IMR-90 (cell line): Measurements from ENCODE around the gene NLGN2. TPM values are rescaled to one million over a fixed set of nuclear protein-coding genes. Genes with fewer than 3 reads are reported as not detected.

ENCODE experiments used
- ATAC-seq: fragments of 200-7000 bp; cut with Tn5 transposase; 2 replicates; pipeline ENCODE4 v1.9.1; 2020; ENCODE audit warnings: low read depth, mild to moderate bottlenecking, moderate library complexity
- Bru-seq: library from RNA; stranded (reverse); fragments of 400-500 nt; gene quantifications from one replicate; lab custom pipeline; 2021; lab: Mats Ljungman, UMichigan
- BruChase-seq, 2 experiments: library from RNA; stranded (reverse); fragments of 400-500 nt; gene quantifications; one replicate each; lab custom pipeline; 2021; lab: Mats Ljungman, UMichigan
- BruUV-seq: library from RNA; stranded (reverse); fragments of 400-500 nt; replicated peaks from 2 replicates; lab custom pipeline; 2021; lab: Mats Ljungman, UMichigan
- CTCF ChIA-PET: fragments of 300-600 bp; formaldehyde crosslinking; extraction: SDS; loops from one replicate; lab custom pipeline; 2021; ENCODE audit warnings: antibody characterized with exemption; lab: Yijun Ruan, JAX
- POLR2A ChIA-PET: fragments of 300-600 bp; sonication (Branson Sonifier 250); formaldehyde crosslinking; loops from one replicate; lab custom pipeline; 2022; ENCODE audit warnings: antibody characterized with exemption; ENCODE audit not compliant: unreplicated experiment; lab: Charles Lee
- DNase-seq: peaks from one replicate; pipeline ENCODE4 v3.0.0; 2013
- H2AFZ ChIP-seq: replicated peaks from 2 replicates; pipeline ENCODE3; 2013; ENCODE audit warnings: low read length, mild to moderate bottlenecking; ENCODE audit not compliant: poor library complexity
- H2AK5ac ChIP-seq: 2 replicates; pipeline ENCODE4 v1.6.1; 2013; ENCODE audit warnings: low read depth, low read length, inconsistent platforms
- H2AK9ac ChIP-seq: replicated peaks from 2 replicates; pipeline ENCODE3; 2013; ENCODE audit warnings: mild to moderate bottlenecking, low read depth, low read length, moderate library complexity; ENCODE audit not compliant: poor library complexity
- H2BK120ac ChIP-seq: 2 replicates; pipeline ENCODE4 v1.6.1; 2013; ENCODE audit warnings: low read depth, low read length, inconsistent platforms
- H2BK15ac ChIP-seq: 3 replicates; pipeline ENCODE4 v1.6.1; 2013; ENCODE audit warnings: low read depth, low read length, inconsistent platforms
- H2BK20ac ChIP-seq: 2 replicates; pipeline ENCODE4 v1.6.1; 2013; ENCODE audit warnings: low read depth, mild to moderate bottlenecking, inconsistent platforms, low read length, moderate library complexity
- H2BK5ac ChIP-seq: 2 replicates; pipeline ENCODE4 v1.6.1; 2013; ENCODE audit warnings: mild to moderate bottlenecking, low read depth, low read length, inconsistent platforms; ENCODE audit not compliant: poor library complexity, severe bottlenecking
- H3K14ac ChIP-seq: replicated peaks from 2 replicates; pipeline ENCODE4 v1.6.1; 2013; ENCODE audit warnings: low read depth, low read length, inconsistent platforms
- H3K18ac ChIP-seq: 2 replicates; pipeline ENCODE4 v1.6.1; 2013; ENCODE audit warnings: low read depth, low read length, control low read depth
- H3K23ac ChIP-seq: 2 replicates; pipeline ENCODE4 v1.6.1; 2013; ENCODE audit warnings: low read depth, low read length, inconsistent platforms
- H3K27ac ChIP-seq: 2 replicates; pipeline ENCODE4 v1.5.1; 2013; ENCODE audit warnings: mild to moderate bottlenecking, control low read depth, low read length; ENCODE audit not compliant: insufficient read depth
- H3K27me3 ChIP-seq: 2 replicates; pipeline ENCODE4 v1.6.1; 2013; ENCODE audit warnings: low read length; ENCODE audit not compliant: control insufficient read depth, insufficient read depth
- H3K36me3 ChIP-seq: 2 replicates; pipeline ENCODE4 v1.6.1; 2013; ENCODE audit warnings: low read length, mixed read lengths; ENCODE audit not compliant: control insufficient read depth, insufficient read depth
- H3K4ac ChIP-seq: 2 replicates; pipeline ENCODE4 v1.6.1; 2013; ENCODE audit warnings: low read depth, low read length, inconsistent platforms
- H3K4me1 ChIP-seq: 2 replicates; pipeline ENCODE4 v1.6.1; 2013; ENCODE audit warnings: low read length, mixed read lengths; ENCODE audit not compliant: control insufficient read depth, insufficient read depth
- H3K4me2 ChIP-seq: 2 replicates; pipeline ENCODE4 v1.6.1; 2013; ENCODE audit warnings: low read depth, mild to moderate bottlenecking, control low read depth, low read length, moderate library complexity
- H3K4me3 ChIP-seq: 2 replicates; pipeline ENCODE4 v1.5.1; 2013; ENCODE audit warnings: low read depth, mild to moderate bottlenecking, control low read depth, low read length, moderate library complexity; ENCODE audit not compliant: insufficient read depth
- H3K56ac ChIP-seq: 2 replicates; pipeline ENCODE4 v1.6.1; 2013; ENCODE audit warnings: low read length, inconsistent platforms; ENCODE audit not compliant: insufficient read depth; ENCODE audit errors: extremely low read depth
- H3K79me1 ChIP-seq, 2 experiments: 2 replicates each; pipeline ENCODE4 v1.6.1; 2013; ENCODE audit warnings: low read length in 2 of 2, inconsistent platforms in 1 of 2, low read depth in 1 of 2
- H3K9ac ChIP-seq: 2 replicates; pipeline ENCODE4 v1.6.1; 2013; ENCODE audit warnings: low read depth, low read length, control low read depth
- H3K9me1 ChIP-seq: 2 replicates; pipeline ENCODE4 v1.6.1; 2013; ENCODE audit warnings: low read length, inconsistent platforms; ENCODE audit not compliant: insufficient read depth
- H3K9me3 ChIP-seq: 2 replicates; pipeline ENCODE4 v1.6.1; 2013; ENCODE audit warnings: low read length; ENCODE audit not compliant: control insufficient read depth, insufficient read depth
- H4K20me1 ChIP-seq: 2 replicates; pipeline ENCODE4 v1.6.1; 2013; ENCODE audit warnings: low read length, inconsistent platforms; ENCODE audit not compliant: insufficient read depth
- H4K5ac ChIP-seq: 2 replicates; pipeline ENCODE4 v1.6.1; 2013; ENCODE audit warnings: mild to moderate bottlenecking, low read depth, low read length, control low read depth
- H4K8ac ChIP-seq, 2 experiments: 2 replicates each; pipeline ENCODE4 v1.6.1; 2013; ENCODE audit warnings: low read depth in 2 of 2, low read length in 2 of 2, control low read depth in 1 of 2, inconsistent platforms in 1 of 2
- H4K91ac ChIP-seq: 2 replicates; pipeline ENCODE4 v1.6.1; 2013; ENCODE audit warnings: low read depth, low read length, inconsistent platforms; ENCODE audit not compliant: insufficient read depth
- BHLHE40 ChIP-seq: fragments of 150-350 bp; IDR thresholded peaks from 2 replicates; pipeline ENCODE4 v1.6.1; 2016; ENCODE audit warnings: mild to moderate bottlenecking, low read depth, low read length
- CEBPB ChIP-seq: IDR thresholded peaks from 2 replicates; pipeline ENCODE4 v1.6.1; 2012; ENCODE audit warnings: low read depth, low read length, improper control_type of control experiment
- CHD1 ChIP-seq: IDR thresholded peaks from 2 replicates; pipeline ENCODE4 v1.6.1; 2012; ENCODE audit warnings: low read depth, low read length, improper control_type of control experiment
- CTCF ChIP-seq: conservative IDR thresholded peaks from 2 replicates; pipeline ENCODE4 v1.5.1; 2012; ENCODE audit warnings: mild to moderate bottlenecking, low read depth, low read length, improper control_type of control experiment
- ELK1 ChIP-seq: fragments of 150-350 bp; IDR thresholded peaks from 2 replicates; pipeline ENCODE4 v1.6.1; 2016; ENCODE audit warnings: low read depth, mild to moderate bottlenecking, low read length, moderate library complexity, borderline replicate concordance
- MXI1 ChIP-seq: IDR thresholded peaks from 2 replicates; pipeline ENCODE4 v1.6.1; 2012; ENCODE audit warnings: low read depth, mild to moderate bottlenecking, low read length, moderate library complexity, borderline replicate concordance
- POLR2A ChIP-seq: IDR thresholded peaks from 2 replicates; pipeline ENCODE4 v1.6.1; 2012; ENCODE audit warnings: mild to moderate bottlenecking, low read depth, low read length
- RAD21 ChIP-seq: IDR thresholded peaks from 2 replicates; pipeline ENCODE4 v1.6.1; 2012; ENCODE audit warnings: low read length, improper control_type of control experiment
- RFX5 ChIP-seq: IDR thresholded peaks from 2 replicates; pipeline ENCODE4 v1.8.0; 2012; ENCODE audit warnings: low read depth, mild to moderate bottlenecking, low read length, moderate library complexity
- SMC3 ChIP-seq: fragments of 150-350 bp; IDR thresholded peaks from 2 replicates; pipeline ENCODE4 v1.6.1; 2016; ENCODE audit warnings: low read depth, mild to moderate bottlenecking, antibody characterized with exemption, low read length, moderate library complexity
- USF2 ChIP-seq: fragments of 150-350 bp; IDR thresholded peaks from 2 replicates; pipeline ENCODE4 v1.6.1; 2017; ENCODE audit warnings: mild to moderate bottlenecking, antibody characterized with exemption, low read length, low read depth
- WGBS, 2 experiments: methylation state at CpG; one replicate each; pipeline versions ENCODE4 v1.1.5 to v1.1.7; 2013; ENCODE audit warnings: missing lambda C conversion rate in 2 of 2; ENCODE audit not compliant: insufficient read length in 1 of 2; ENCODE audit errors: extremely low coverage in 2 of 2; 5-methylcytosine and 5-hydroxymethylcytosine counted together
- dilution Hi-C: fragments of 300-500 bp; cut with HindIII; formaldehyde crosslinking; loops from one replicate; pipeline ENCODE4 v1.14.3; 2018; ENCODE audit warnings: low sequenced_read_pairs; ENCODE audit not compliant: unreplicated experiment
- in situ Hi-C: fragments of 300-500 bp; cut with MboI; formaldehyde crosslinking; loops from 3 replicates; pipeline ENCODE4 v1.14.3; 2019; ENCODE audit warnings: low sequenced_read_pairs, inconsistent platforms, mixed read lengths
- intact Hi-C: fragments of 100-400 bp; cut with micrococcal nuclease; formaldehyde crosslinking; loops from 2 replicates; pipeline ENCODE4 v1.10.0; 2022
- long read RNA-seq: library from polyadenylated mRNA; unstranded; transcript quantifications from one replicate; pipeline ENCODE4 v2.0.0, GENCODE V29; 2021; ENCODE audit not compliant: unreplicated experiment
- polyA plus RNA-seq, 3 experiments: library from polyadenylated mRNA; depleted of rRNA; stranded (reverse); fragments of >200 nt; gene quantifications; 2 replicates each; pipeline ENCODE4 v1.2.3, GENCODE V29; 2012; ENCODE audit warnings: low replicate concordance in 1 of 3
- total RNA-seq: library from RNA; depleted of rRNA; stranded (reverse); fragments of >200 nt; gene quantifications from 2 replicates; pipeline ENCODE4 v1.2.3, GENCODE V29; 2012; rRNA removed

Gene NLGN2
- total RNA-seq (1.7 and 1.8 TPM in 2 replicates), polyA plus RNA-seq (2012; rRNA removed) (36.7 and 38.1 TPM in 2 replicates), Bru-seq, nascent RNA (percentile 75 among the genes with signal in this experiment), BruChase-seq, experiment 1, labeled RNA remaining after a 6-hour chase (percentile 94 among the genes with signal in this experiment), BruChase-seq, experiment 2, labeled RNA remaining after a 2-hour chase (percentile 92 among the genes with signal in this experiment)
- polyA plus RNA-seq (2012; cell fraction: cytosol; rRNA removed) = 19.6 and 36.4 TPM in 2 replicates
- polyA plus RNA-seq (2012; cell fraction: nucleus; rRNA removed; ENCODE audit: low replicate concordance) = 187 and 347 TPM in 2 replicates
- long read RNA-seq, partial matches to known transcripts = 0 of 41 reads
- long read RNA-seq, other reads (novel, unspliced or antisense) = 41 of 41 reads

- peak within 1 kb of the TSS; percentile 42; the same call in 1 of the 2 replicates for H3K4me2 ChIP-seq
Measured at GRCh38 chr17:7407485-7408251, at the start of gene NLGN2. TSS of gene NLGN2 (plus strand) at chr17:7407845. CDS start at chr17:7408256, 411 bp downstream.

More at GRCh38 chr17:7407485-7408251, at the start of gene NLGN2:
- no peak for DNase-seq
- Histone ChIP-seq H3K56ac (no peak within 1 kb of the TSS), H3K23ac (no peak within 1 kb of the TSS), H3K9ac (no peak within 1 kb of the TSS), H2BK120ac (no peak within 1 kb of the TSS), H3K27me3 (no peaks in the 10 kb centered on the region), H3K18ac (no peak within 1 kb of the TSS), H3K36me3 (peaks cover 26% of the 10 kb centered on the region), H2BK20ac (no peak within 1 kb of the TSS), H4K8ac (no peak within 1 kb of the TSS), H3K9me3 (no peaks in the 10 kb centered on the region), H3K79me1 (peaks cover 5 to 42% of the 10 kb centered on the region in 2 experiments), H4K20me1 (peaks cover 7% of the 10 kb centered on the region), H3K4me3 (no peak within 1 kb of the TSS), H3K4ac (no peak within 1 kb of the TSS), H3K14ac (no peak within 1 kb of the TSS), H3K4me1 (peaks cover 9% of the 10 kb centered on the region), H2BK5ac (no peak within 1 kb of the TSS), H2BK15ac (no peak within 1 kb of the TSS), H4K5ac (no peak within 1 kb of the TSS), H2AFZ (no peak within 1 kb of the TSS), H4K91ac (no peak within 1 kb of the TSS), H3K27ac (no peak within 1 kb of the TSS), H2AK9ac (no peak within 1 kb of the TSS), H2AK5ac (no peak within 1 kb of the TSS), H3K9me1 (0 out of 2 replicates have a peak, but pooled peaks cover 4% of the 10 kb centered on the region)
- POLR2A ChIA-PET = no interaction called here
- ATAC-seq = no peak
- intact Hi-C loops (no loop called here), dilution Hi-C loops (no loop called here), in situ Hi-C loops (no loop called here)
- TF ChIP-seq MXI1 (no peak), CEBPB (no peak), SMC3 (no peak), POLR2A (no peak), RAD21 (no peak), RFX5 (no peak), ELK1 (no peak), CHD1 (no peak), USF2 (no peak), BHLHE40 (no peak), CTCF (no peak)
- BruUV-seq = no TSS peak
- CTCF ChIA-PET = no interaction called here
- WGBS, 2 experiments = 48% methylated on average over 3 of the region's 12 CpGs; no CpG with 5 or more reads in 1 of the 2 experiments
